ENCODE results near the gene GALK1. TPM values are rescaled to one million over a fixed set of nuclear protein-coding genes. Genes with fewer than 3 reads are reported as not detected.

GALK1 gene
- total RNA-seq, result 34.5 TPM
- 105 TPM for polyA plus RNA-seq (ENCODE audit: insufficient read depth, low read depth, low replicate concordance)
- long read RNA-seq, donor 1, transcript GALK1-205 (8 exons, 1,866 nt), result major isoform, 15 of 19 reads
- long read RNA-seq, donor 1, partial matches to known transcripts, result 0 of 19 reads
- long read RNA-seq, donor 1, other reads (novel, unspliced or antisense), result 0 of 19 reads
- long read RNA-seq, donor 2, transcript GALK1-205 (8 exons, 1,866 nt), result major isoform, 12 of 14 reads
- long read RNA-seq, donor 2, partial matches to known transcripts, result 0 of 14 reads
- long read RNA-seq, donor 2, other reads (novel, unspliced or antisense), result 0 of 14 reads
- long read RNA-seq, donor 3, transcript GALK1-205 (8 exons, 1,866 nt), result major isoform, 20 of 29 reads
- long read RNA-seq, donor 3, partial matches to known transcripts, result 5 of 29 reads
- long read RNA-seq, donor 3, other reads (novel, unspliced or antisense), result 0 of 29 reads
- long read RNA-seq, donor 4, transcript GALK1-205 (8 exons, 1,866 nt), result major isoform, 11 of 12 reads
- long read RNA-seq, donor 4, partial matches to known transcripts, result 0 of 12 reads
- long read RNA-seq, donor 4, other reads (novel, unspliced or antisense), result 0 of 12 reads
- long read RNA-seq, donor 5, partial matches to known transcripts, result 0 of 1 reads
- long read RNA-seq, donor 5, other reads (novel, unspliced or antisense), result 0 of 1 reads
- long read RNA-seq, donor 6, transcript GALK1-205 (8 exons, 1,866 nt), result major isoform, 30 of 45 reads
- long read RNA-seq, donor 6, transcript GALK1-206 (2 exons, 866 nt), result minor isoform, 8 of 45 reads
- long read RNA-seq, donor 6, partial matches to known transcripts, result 7 of 45 reads
- long read RNA-seq, donor 6, other reads (novel, unspliced or antisense), result 0 of 45 reads
- long read RNA-seq, donor 7, transcript GALK1-205 (8 exons, 1,866 nt), result major isoform, 13 of 26 reads
- long read RNA-seq, donor 7, partial matches to known transcripts, result 3 of 26 reads
- long read RNA-seq, donor 7, other reads (novel, unspliced or antisense), result 4 of 26 reads
- long read RNA-seq, donor 8, transcript GALK1-205 (8 exons, 1,866 nt), result major isoform, 7 of 7 reads
- long read RNA-seq, donor 8, partial matches to known transcripts, result 0 of 7 reads
- long read RNA-seq, donor 8, other reads (novel, unspliced or antisense), result 0 of 7 reads
- long read RNA-seq, donor 9, transcript GALK1-206 (2 exons, 866 nt), result minor isoform, 5 of 17 reads
- long read RNA-seq, donor 9, transcript GALK1-205 (8 exons, 1,866 nt), result major isoform, 6 of 17 reads
- long read RNA-seq, donor 9, partial matches to known transcripts, result 5 of 17 reads
- long read RNA-seq, donor 9, other reads (novel, unspliced or antisense), result 0 of 17 reads
- long read RNA-seq, donor 10, transcript GALK1-205 (8 exons, 1,866 nt), result major isoform, 14 of 17 reads
- long read RNA-seq, donor 10, partial matches to known transcripts, result 0 of 17 reads
- long read RNA-seq, donor 10, other reads (novel, unspliced or antisense), result 0 of 17 reads

- peaks cover 0 to 9% (median 8%) of the 10 kb centered on the region in 3 donors for H3K4me1 ChIP-seq (ENCODE audit: control insufficient read depth in 2 of 3, insufficient read depth in 2 of 3, low read depth in 1 of 3, low read length in 3 of 3)
- DNase-seq (peak; percentile 74 to 93 (median 87)), FAIRE-seq (no peak)
- intact Hi-C loops (cut with DNase I), result no loop called here
- H3K4me3 ChIP-seq (ENCODE audit: low read length in 3 of 3), result peak within 1 kb of the TSS; percentile 31 to 73 (median 41)
- peak within 1 kb of the TSS; percentile 78 to 82 for H3K27ac ChIP-seq (ENCODE audit: low read depth in 2 of 2, low read length in 2 of 2)
- no peaks in the 10 kb centered on the region for H3K36me3 ChIP-seq (ENCODE audit: control insufficient read depth in 2 of 3, insufficient read depth in 3 of 3, low read length in 3 of 3)
- H3K27me3 ChIP-seq (ENCODE audit: control insufficient read depth, insufficient read depth, low read length), result no peaks in the 10 kb centered on the region
- TF ChIP-seq CTCF (IDR thresholded peaks at IDR 0.05; ENCODE audit: borderline replicate concordance, extremely low read depth, insufficient read depth), result peak; percentile 52
- H3K9ac ChIP-seq (ENCODE audit: low read length in 3 of 3), result peak within 1 kb of the TSS in 2 of 3 donors; percentile 54 to 75
- no peaks in the 10 kb centered on the region for H3K9me3 ChIP-seq (ENCODE audit: control insufficient read depth in 2 of 3, insufficient read depth in 1 of 3, low read length in 3 of 3)
Measured at GRCh38 chr17:75764711-75765421, at the start of gene GALK1. Gene GALK1 (minus strand): TSS chr17:75765192. CDS start chr17:75765136, 56 bp downstream.

- TF ChIP-seq CTCF (IDR thresholded peaks at IDR 0.05; ENCODE audit: borderline replicate concordance, extremely low read depth, insufficient read depth), result no peak
- FAIRE-seq, result no peak
- Histone ChIP-seq H3K9ac (ENCODE audit: low read length in 3 of 3) (no peak overlapping the region), H3K27me3 (ENCODE audit: control insufficient read depth, insufficient read depth, low read length) (no peaks in the 10 kb centered on the region), H3K4me3 (ENCODE audit: low read length in 3 of 3) (no peak overlapping the region), H3K36me3 (ENCODE audit: control insufficient read depth in 2 of 3, insufficient read depth in 3 of 3, low read length in 3 of 3) (peaks cover 0 to 48% (median 30%) of the 10 kb centered on the region in 3 donors), H3K27ac (ENCODE audit: low read depth in 2 of 2, low read length in 2 of 2) (no peak overlapping the region), H3K4me1 (ENCODE audit: control insufficient read depth in 2 of 3, insufficient read depth in 2 of 3, low read depth in 1 of 3, low read length in 3 of 3) (no peaks in the 10 kb centered on the region), H3K9me3 (ENCODE audit: control insufficient read depth in 2 of 3, insufficient read depth in 1 of 3, low read length in 3 of 3) (no peaks in the 10 kb centered on the region)
- peak in 1 of 5 donors; percentile 25 for DNase-seq
- intact Hi-C loops (cut with DNase I), result no loop called here
Measured at GRCh38 chr17:75814021-75814395, 49.0 kb upstream of the GALK1 start.
